Mesenchymal stem cell (in vitro differentiated cells and primary cell): ENCODE data around the gene ROCK2.

Experiments
- DNase-seq: peaks from one replicate; pipeline ENCODE4 v3.0.0-alpha.2; 2013
- H2AFZ ChIP-seq: one replicate; pipeline ENCODE4 v1.6.1; 2013; ENCODE audit warnings: low read depth, mild to moderate bottlenecking, control low read depth, inconsistent platforms, low read length, moderate library complexity
- H2AK5ac ChIP-seq: 2 replicates; pipeline ENCODE4 v1.6.1; 2013; ENCODE audit warnings: low read length, moderate library complexity, mild to moderate bottlenecking, inconsistent platforms; ENCODE audit not compliant: severe bottlenecking
- H2BK120ac ChIP-seq: one replicate; pipeline ENCODE4 v1.6.1; 2013; ENCODE audit warnings: low read depth, mild to moderate bottlenecking, inconsistent platforms, low read length, moderate library complexity
- H2BK12ac ChIP-seq, 2 experiments: one replicate each; pipeline ENCODE4 v1.6.1; 2013; ENCODE audit warnings: inconsistent platforms in 2 of 2, low read length in 2 of 2, mild to moderate bottlenecking in 2 of 2, moderate library complexity in 2 of 2, control low read depth in 1 of 2
- H2BK15ac ChIP-seq: one replicate; pipeline ENCODE4 v1.6.1; 2013; ENCODE audit warnings: mild to moderate bottlenecking, low read depth, inconsistent platforms; ENCODE audit not compliant: poor library complexity, severe bottlenecking
- H2BK5ac ChIP-seq: 2 replicates; pipeline ENCODE4 v1.6.1; 2013; ENCODE audit warnings: low read depth, mild to moderate bottlenecking, low read length, control low read depth, inconsistent platforms; ENCODE audit not compliant: poor library complexity, severe bottlenecking
- H3K14ac ChIP-seq, 2 experiments: one replicate each; pipeline ENCODE4 v1.6.1; 2013; ENCODE audit warnings: inconsistent platforms in 2 of 2, low read length in 2 of 2, control low read depth in 1 of 2, mild to moderate bottlenecking in 1 of 2, moderate library complexity in 1 of 2
- H3K18ac ChIP-seq, 2 experiments: one replicate each; pipeline ENCODE4 v1.6.1; 2013; ENCODE audit warnings: inconsistent platforms in 2 of 2, low read length in 2 of 2, control low read depth in 1 of 2, low read depth in 1 of 2, mild to moderate bottlenecking in 1 of 2
- H3K23ac ChIP-seq, 2 experiments: one replicate each; pipeline ENCODE4 v1.6.1; 2013; ENCODE audit warnings: inconsistent platforms in 2 of 2, low read length in 2 of 2, mild to moderate bottlenecking in 2 of 2, moderate library complexity in 2 of 2, control low read depth in 1 of 2
- H3K27ac ChIP-seq: 2 replicates; pipeline ENCODE4 v1.5.1; 2013; ENCODE audit warnings: mild to moderate bottlenecking, moderate library complexity, low read length, control low read depth, inconsistent platforms; ENCODE audit not compliant: poor library complexity, severe bottlenecking
- H3K27me3 ChIP-seq, 2 experiments: 2 replicates each; pipeline versions ENCODE4 v1.6.1 to v1.7.0; 2013; ENCODE audit warnings: low read length in 2 of 2, mild to moderate bottlenecking in 2 of 2, moderate library complexity in 2 of 2, control low read depth in 1 of 2, inconsistent platforms in 1 of 2; ENCODE audit not compliant: control insufficient read depth in 1 of 2, insufficient read depth in 1 of 2
- H3K36me3 ChIP-seq, 2 experiments: 2 replicates each; pipeline versions ENCODE4 v1.6.1 to v1.7.0; 2013; ENCODE audit warnings: low read length in 2 of 2, control low read depth in 1 of 2, inconsistent platforms in 1 of 2, low read depth in 1 of 2, mild to moderate bottlenecking in 1 of 2; ENCODE audit not compliant: insufficient read depth in 2 of 2, control insufficient read depth in 1 of 2
- H3K4ac ChIP-seq, 2 experiments: one replicate each; pipeline ENCODE4 v1.6.1; 2013; ENCODE audit warnings: inconsistent platforms in 2 of 2, low read length in 2 of 2, mild to moderate bottlenecking in 2 of 2, moderate library complexity in 2 of 2, control low read depth in 1 of 2, low read depth in 1 of 2
- H3K4me1 ChIP-seq: 2 replicates; pipeline ENCODE4 v1.6.1; 2013; ENCODE audit warnings: low read depth, low read length, control low read depth; ENCODE audit not compliant: control insufficient read depth, insufficient read depth
- H3K4me2 ChIP-seq: 2 replicates; pipeline ENCODE4 v1.6.1; 2013; ENCODE audit warnings: low read length, mild to moderate bottlenecking, inconsistent platforms; ENCODE audit not compliant: poor library complexity, severe bottlenecking
- H3K4me3 ChIP-seq, 2 experiments: 2 replicates each; pipeline versions ENCODE4 v1.5.1 to v1.7.0; 2013; ENCODE audit warnings: low read length in 2 of 2, mild to moderate bottlenecking in 2 of 2, control low read depth in 1 of 2, low read depth in 1 of 2; ENCODE audit not compliant: insufficient read depth in 1 of 2
- H3K79me1 ChIP-seq: replicated peaks from 2 replicates; pipeline ENCODE4 v1.6.1; 2013; ENCODE audit warnings: mild to moderate bottlenecking, control low read depth, low read length, inconsistent platforms; ENCODE audit not compliant: poor library complexity, severe bottlenecking
- H3K9ac ChIP-seq: 2 replicates; pipeline ENCODE4 v1.7.0; 2013; ENCODE audit warnings: mild to moderate bottlenecking, low read length, moderate library complexity
- H3K9me3 ChIP-seq: 2 replicates; pipeline ENCODE4 v1.7.0; 2013; ENCODE audit warnings: mild to moderate bottlenecking, low read length; ENCODE audit not compliant: control insufficient read depth
- H4K8ac ChIP-seq: one replicate; pipeline ENCODE4 v1.6.1; 2013; ENCODE audit warnings: inconsistent platforms, mild to moderate bottlenecking, low read length, moderate library complexity
- H4K91ac ChIP-seq: one replicate; pipeline ENCODE4 v1.6.1; 2013; ENCODE audit warnings: mild to moderate bottlenecking, low read length, inconsistent platforms
- WGBS: methylation state at CpG from one replicate; pipeline ENCODE4 v1.1.7; 2013; ENCODE audit warnings: mixed read lengths; 5-methylcytosine and 5-hydroxymethylcytosine counted together

ROCK2 gene

GRCh38 chr2:11142330-11142729 is 202.1 kb downstream of the ROCK2 start:
- H2BK120ac ChIP-seq: no peak overlapping the region
- no peak overlapping the region for H3K27ac ChIP-seq
- no peak overlapping the region for H3K18ac ChIP-seq
- no peak for DNase-seq
- no peak overlapping the region for H2AFZ ChIP-seq
- no peak overlapping the region for H3K4me2 ChIP-seq
- no peak overlapping the region for H3K14ac ChIP-seq
- H3K23ac ChIP-seq: no peak overlapping the region
- H3K9me3 ChIP-seq: peaks cover 4% of the 10 kb centered on the region
- no peak overlapping the region for H3K9ac ChIP-seq
- H3K4me3 ChIP-seq: no peak overlapping the region
- H3K27me3 ChIP-seq: peaks cover 22 to 28% of the 10 kb centered on the region in 2 experiments
- H3K4ac ChIP-seq: no peak overlapping the region
- 74% methylated on average over 2 of the region's 3 CpGs for WGBS
- H2BK12ac ChIP-seq: no peak overlapping the region
- no peak overlapping the region for H2BK5ac ChIP-seq
- H4K91ac ChIP-seq: no peak overlapping the region
- H3K4me1 ChIP-seq: no peaks in the 10 kb centered on the region
- H4K8ac ChIP-seq: no peak overlapping the region
- no peaks in the 10 kb centered on the region for H3K79me1 ChIP-seq
- H2AK5ac ChIP-seq: no peak overlapping the region
- H3K36me3 ChIP-seq: no peaks in the 10 kb centered on the region
- H2BK15ac ChIP-seq: no peak overlapping the region

- no peak overlapping the region for H2AK5ac ChIP-seq
- H3K79me1 ChIP-seq: no peaks in the 10 kb centered on the region
- no peaks in the 10 kb centered on the region for H3K36me3 ChIP-seq
- no peak overlapping the region for H2BK5ac ChIP-seq
- peaks cover 4% of the 10 kb centered on the region for H3K9me3 ChIP-seq
- H2BK120ac ChIP-seq: no peak overlapping the region
- no peak overlapping the region for H2BK12ac ChIP-seq
- no peak for DNase-seq
- H3K18ac ChIP-seq: no peak overlapping the region
- H3K27ac ChIP-seq: no peak overlapping the region
- H4K91ac ChIP-seq: no peak overlapping the region
- H3K4ac ChIP-seq: no peak overlapping the region
- H3K4me2 ChIP-seq: no peak overlapping the region
- H4K8ac ChIP-seq: no peak overlapping the region
- no peak overlapping the region for H3K4me3 ChIP-seq
- H3K9ac ChIP-seq: no peak overlapping the region
- no peaks in the 10 kb centered on the region for H3K4me1 ChIP-seq
- H2BK15ac ChIP-seq: no peak overlapping the region
- H2AFZ ChIP-seq: no peak overlapping the region
- peaks cover 27 to 35% of the 10 kb centered on the region in 2 experiments for H3K27me3 ChIP-seq
- no peak overlapping the region for H3K14ac ChIP-seq
- H3K23ac ChIP-seq: no peak overlapping the region
- 91% methylated on average over 4 of the region's 4 CpGs for WGBS
Observed at GRCh38 chr2:11141319-11141718, 203.1 kb downstream of the ROCK2 start.

GRCh38 chr2:11140492-11140891 is 203.9 kb downstream of the ROCK2 start:
- no peak overlapping the region for H2BK120ac ChIP-seq
- no peak overlapping the region for H3K18ac ChIP-seq
- H3K4me3 ChIP-seq: no peak overlapping the region
- H3K14ac ChIP-seq: no peak overlapping the region
- peaks cover 2% of the 10 kb centered on the region for H3K9me3 ChIP-seq
- H2AFZ ChIP-seq: no peak overlapping the region
- H4K91ac ChIP-seq: no peak overlapping the region
- no peaks in the 10 kb centered on the region for H3K4me1 ChIP-seq
- no peak overlapping the region for H2BK15ac ChIP-seq
- H3K23ac ChIP-seq: no peak overlapping the region
- WGBS: 72% methylated on average over 4 of the region's 4 CpGs
- H3K36me3 ChIP-seq: no peaks in the 10 kb centered on the region
- no peak overlapping the region for H4K8ac ChIP-seq
- no peak overlapping the region for H2BK12ac ChIP-seq
- H3K4me2 ChIP-seq: no peak overlapping the region
- DNase-seq: no peak
- H3K4ac ChIP-seq: no peak overlapping the region
- H2AK5ac ChIP-seq: no peak overlapping the region
- H3K27me3 ChIP-seq: peaks cover 26 to 41% of the 10 kb centered on the region in 2 experiments
- H3K27ac ChIP-seq: no peak overlapping the region
- H2BK5ac ChIP-seq: no peak overlapping the region
- H3K9ac ChIP-seq: no peak overlapping the region
- H3K79me1 ChIP-seq: no peaks in the 10 kb centered on the region

DNA sequence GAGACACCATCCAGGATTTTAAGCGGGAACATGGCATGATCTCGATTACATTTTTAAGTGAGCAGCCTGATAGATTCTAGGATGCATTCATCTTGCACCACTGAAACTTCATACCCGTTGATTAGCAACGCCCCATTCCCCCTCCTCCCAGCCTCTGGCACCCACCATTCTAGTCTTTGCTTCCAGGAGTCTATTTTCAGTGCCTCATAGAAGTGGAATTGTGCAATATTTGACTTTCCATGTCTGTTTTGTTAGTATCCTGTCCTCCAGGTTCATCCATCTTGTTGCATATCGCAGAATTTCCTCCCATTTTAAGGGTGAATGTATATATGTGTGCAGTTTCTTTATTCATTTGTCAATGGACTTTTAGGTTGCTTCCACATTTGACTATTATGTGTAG is 210.1 kb downstream of the ROCK2 start:
- H3K9ac ChIP-seq: no peak overlapping the region
- no peak overlapping the region for H3K4me3 ChIP-seq
- no peak overlapping the region for H2BK5ac ChIP-seq

More for the DNA sequence above, 210.1 kb downstream of the ROCK2 start:
- Histone ChIP-seq H4K8ac (no peak overlapping the region), H3K14ac (no peak overlapping the region), H4K91ac (no peak overlapping the region), H3K4ac (no peak overlapping the region), H3K9me3 (no peaks in the 10 kb centered on the region), H3K4me1 (peaks cover 17% of the 10 kb centered on the region), H2BK12ac (no peak overlapping the region), H2AFZ (peak overlapping the region; percentile 62), H3K18ac (no peak overlapping the region), H3K79me1 (no peaks in the 10 kb centered on the region), H3K23ac (no peak overlapping the region), H3K27ac (no peak overlapping the region), H3K27me3 (peaks cover 19 to 49% of the 10 kb centered on the region in 2 experiments), H3K4me2 (no peak overlapping the region), H2BK120ac (no peak overlapping the region), H3K36me3 (no peaks in the 10 kb centered on the region), H2BK15ac (no peak overlapping the region), H2AK5ac (no peak overlapping the region)
- DNase-seq: peak; percentile 23
- WGBS: 81% methylated on average over 5 of the region's 5 CpGs
